NCI-H2227 (cell line): ENCODE results near the gene MINDY4B.

Experiments
- DNase-seq: peaks from one replicate; lab custom pipeline; 2025; ENCODE audit not compliant: unreplicated experiment; lab: John Stamatoyannopoulos, UW

MINDY4B gene

DNA sequence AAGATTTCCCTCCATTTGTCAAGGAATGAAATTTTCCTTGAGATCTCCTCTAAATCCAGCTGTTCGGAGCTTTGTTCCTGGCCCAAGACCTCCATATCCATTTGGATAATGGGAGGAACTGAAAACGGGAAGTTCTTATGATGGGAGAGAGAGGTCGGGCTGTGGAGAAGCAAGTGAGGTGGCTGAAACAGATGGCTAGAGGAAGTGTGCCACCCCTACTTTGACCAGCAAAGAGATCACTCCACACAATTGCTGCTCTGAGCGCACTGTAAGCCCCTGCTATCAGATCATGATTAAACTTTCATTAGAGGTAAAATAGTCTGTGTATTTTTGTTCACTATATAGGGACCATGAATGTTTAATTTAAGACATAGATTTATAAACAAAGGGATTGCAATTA lies at the start of gene MINDY4B:
TSS of gene MINDY4B (minus strand) at position 101 of the 400 bp plus-strand sequence. CDS start at position 101, 0 bp downstream.
- DNase-seq = no peak

DNA sequence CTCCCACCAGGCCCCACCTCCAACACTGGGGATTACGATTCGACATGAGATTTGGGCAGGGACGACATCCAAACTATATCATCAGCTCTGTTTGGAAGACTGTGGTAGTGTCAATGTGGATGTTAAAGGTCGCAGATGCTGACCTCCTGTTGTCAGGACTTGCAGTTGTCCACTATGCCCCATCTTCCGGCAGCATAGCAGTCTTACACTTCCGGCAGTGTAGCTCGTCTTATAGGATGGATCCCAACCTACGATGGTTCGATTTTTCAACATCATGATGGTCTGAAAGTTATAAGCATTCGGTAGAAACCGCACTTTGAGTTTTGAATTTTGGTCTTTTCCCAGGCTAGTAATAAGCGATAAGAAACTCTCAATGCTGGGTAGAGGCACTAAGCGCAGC lies 46.7 kb upstream of the MINDY4B start:
- no peak for DNase-seq

DNA sequence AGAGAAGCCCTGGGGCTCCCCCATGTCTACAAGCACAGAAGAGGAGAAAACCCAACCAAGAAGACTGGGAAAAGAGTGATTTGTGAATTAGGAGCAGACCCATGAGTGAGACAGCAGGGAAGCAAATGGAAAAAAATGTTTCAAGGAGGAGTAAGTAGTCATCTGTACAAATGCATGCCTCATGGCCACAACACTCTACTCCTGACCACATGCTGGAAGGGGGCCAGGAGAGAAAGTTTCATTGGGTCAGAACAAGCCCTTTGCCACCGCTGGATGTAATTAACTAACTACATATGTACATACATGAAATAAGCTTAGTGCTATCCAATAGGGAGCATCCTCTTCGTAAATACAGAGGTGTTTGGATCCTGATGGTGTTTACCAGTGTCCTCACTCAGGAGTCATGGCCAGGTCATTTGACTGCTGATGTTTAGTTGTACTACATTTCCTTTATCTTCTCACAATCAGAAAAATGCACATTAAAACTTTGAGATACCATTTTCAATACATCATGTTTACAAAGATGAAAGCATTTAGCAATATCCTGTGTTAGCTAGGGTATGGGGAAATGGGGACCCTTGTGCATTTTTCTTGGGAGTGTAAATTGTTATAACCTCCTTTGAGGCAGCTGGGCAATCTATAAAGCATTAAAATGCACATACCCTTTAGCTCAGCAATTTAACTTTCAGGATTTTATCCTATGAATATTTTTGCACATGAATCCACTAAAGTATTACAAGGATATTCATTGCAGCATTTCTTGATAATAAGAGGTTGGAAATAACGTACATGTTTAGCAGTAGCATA lies 40.2 kb upstream of the MINDY4B start:
- DNase-seq = no peak

DNA sequence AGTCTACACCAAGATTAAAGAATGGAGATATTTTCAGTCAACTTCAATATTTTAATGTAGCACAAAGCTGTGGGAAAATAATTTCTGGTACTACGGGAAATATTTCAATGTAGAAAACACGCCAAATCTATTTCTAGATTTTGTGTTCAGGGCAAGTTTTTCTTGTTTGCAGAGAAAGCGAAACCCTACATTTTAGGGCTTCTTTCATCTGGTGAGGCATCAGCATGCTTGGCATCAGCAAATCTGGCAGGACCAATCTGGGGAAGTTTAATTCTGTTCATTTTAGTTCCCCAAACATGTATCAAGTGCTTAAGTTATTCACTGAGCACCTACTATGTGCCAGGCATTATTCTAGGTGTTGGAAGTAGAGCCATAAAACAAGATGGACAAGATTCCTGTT lies 37.0 kb upstream of the MINDY4B start:
- no peak for DNase-seq

DNA sequence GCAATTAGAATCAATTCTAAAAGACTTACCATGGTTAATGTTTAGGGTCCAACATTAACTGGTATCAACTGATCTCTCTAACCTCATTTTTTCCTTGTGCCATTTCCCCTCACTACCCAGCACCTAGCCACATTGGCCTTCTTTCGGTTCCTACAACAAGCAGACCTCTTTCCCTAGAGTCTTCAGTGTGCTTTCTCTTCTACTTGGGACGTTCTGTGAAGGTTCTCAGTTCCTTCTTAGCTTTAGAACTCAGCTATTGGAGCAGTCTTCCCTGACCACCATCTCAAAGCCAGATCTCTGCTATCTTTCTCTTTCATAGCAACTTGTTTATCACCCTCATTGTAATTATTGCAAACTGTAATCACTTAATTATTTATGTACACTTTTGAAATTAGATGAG lies 31.5 kb upstream of the MINDY4B start:
- no peak for DNase-seq

DNA sequence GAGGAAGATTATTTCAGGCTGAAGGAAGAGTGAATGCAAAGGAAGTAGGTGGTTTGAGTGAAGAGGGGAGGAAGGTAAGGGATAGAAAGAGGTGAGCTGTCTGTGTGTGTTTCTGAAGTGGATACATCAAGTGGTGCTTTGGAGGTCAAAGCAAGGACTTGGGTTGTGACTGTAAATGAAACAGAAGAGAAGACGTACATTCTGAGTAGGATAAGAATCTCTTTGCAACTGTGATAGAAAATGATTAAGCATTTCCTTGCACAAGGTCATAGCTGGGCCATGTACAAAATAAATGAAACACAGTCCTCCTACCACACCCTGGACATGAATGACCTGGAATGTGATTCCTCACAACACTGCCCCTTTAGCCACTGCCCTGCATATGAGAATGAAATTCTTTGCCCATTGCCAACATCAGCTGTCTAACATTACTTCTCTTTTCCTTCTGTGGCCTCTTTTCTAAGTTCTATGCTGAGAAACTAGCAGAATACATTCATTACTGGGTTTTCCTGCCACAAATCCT lies 28.3 kb upstream of the MINDY4B start:
- DNase-seq = no peak

DNA sequence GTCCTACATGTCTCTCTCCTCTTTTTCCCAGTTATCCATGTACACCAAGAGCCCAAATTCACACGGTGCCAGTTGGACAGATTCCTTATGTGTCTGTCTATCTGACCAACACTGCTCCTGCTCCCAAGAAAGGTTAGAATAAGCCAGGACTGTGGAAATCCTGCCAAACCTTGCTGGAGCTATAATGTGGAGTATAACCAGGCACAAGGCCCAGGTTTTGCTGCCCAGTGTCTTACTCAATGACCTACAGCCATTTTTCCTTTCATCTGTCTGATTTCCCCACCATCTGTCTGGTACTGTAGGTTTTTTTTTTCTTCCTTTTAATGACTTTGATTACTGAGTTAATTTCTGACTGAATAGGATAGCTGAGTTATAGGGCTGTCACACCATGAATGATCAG lies 26.5 kb upstream of the MINDY4B start:
- no peak for DNase-seq

DNA sequence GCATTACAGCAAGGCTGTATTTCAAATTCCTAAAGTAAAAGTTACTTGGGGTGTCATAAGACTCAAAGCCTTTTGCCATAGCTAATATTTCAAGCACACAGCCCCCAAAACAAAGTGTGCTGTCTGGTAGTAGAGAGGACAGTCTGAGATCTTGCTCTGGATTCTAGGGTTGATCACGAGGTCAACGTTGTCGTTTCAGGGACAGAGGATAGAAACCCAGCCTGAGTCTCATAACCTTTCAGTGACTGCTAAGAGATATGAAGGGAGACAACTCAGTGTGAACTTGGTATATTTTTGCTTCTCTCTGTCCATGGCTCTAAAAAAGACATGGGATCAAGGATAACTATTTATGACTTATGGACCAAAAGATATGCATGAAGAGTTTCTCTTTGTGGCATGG lies 25.6 kb upstream of the MINDY4B start:
- no peak for DNase-seq

DNA sequence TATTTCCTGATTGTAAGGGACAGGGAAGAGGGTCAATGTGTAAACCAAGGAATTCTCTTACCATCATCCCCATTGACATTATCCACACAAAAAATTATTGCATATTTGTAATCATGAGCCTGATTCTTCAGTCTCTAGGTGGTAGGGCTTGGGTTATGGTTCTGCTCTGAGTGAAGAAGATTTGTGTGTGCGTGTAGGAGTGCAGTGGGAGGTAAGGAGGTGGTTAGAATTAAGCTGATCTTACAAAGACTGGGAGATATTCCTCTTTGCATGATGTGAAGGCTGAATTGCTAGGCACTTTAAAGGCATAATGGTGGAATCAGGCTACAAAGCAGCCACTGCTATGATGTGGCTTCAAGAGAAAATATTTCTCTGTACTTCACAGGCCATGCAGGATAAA lies 23.0 kb upstream of the MINDY4B start:
- no peak for DNase-seq

DNA sequence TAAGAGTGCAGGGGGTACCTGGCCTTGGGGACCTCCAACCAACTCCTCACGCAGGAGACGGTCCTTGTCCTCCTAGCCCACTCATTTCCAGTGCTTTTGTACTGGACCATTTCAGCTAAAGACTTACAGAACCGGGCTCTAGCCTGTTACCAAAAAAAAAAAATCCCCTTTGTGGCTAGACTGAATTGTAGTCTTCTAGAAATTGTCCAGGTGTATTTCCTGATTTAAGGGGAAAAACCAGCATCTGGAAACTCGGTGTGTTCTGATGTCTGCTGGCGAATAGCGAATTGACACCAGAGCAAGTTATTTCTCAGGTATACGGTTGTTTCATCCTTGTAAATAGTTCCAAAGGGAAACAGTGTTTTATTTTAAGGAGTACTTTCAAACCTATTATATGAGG lies 21.1 kb upstream of the MINDY4B start:
- DNase-seq = no peak

DNA sequence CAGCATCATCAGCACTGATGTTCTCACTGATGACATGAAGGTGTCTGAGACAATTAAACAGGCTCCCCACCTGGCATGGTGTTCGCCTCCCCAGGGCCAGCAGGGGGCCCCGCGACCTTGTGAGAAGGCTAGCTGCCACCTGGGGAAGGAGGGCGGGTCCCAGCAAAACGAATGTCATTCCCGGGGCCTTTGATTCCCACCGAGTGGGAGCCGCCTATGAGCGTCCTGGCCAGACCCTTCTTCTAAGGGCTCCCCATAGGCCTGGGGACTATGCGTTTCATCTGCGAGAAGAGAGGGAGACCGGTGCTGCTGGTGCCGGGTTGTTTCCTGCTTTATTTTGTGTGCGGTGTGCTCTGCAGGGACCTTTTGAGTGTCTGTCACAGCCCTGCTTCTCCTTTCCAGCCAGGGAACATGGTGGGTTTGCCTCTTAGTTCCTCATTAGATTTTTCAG lies 20.5 kb upstream of the MINDY4B start:
- DNase-seq = no peak

DNA sequence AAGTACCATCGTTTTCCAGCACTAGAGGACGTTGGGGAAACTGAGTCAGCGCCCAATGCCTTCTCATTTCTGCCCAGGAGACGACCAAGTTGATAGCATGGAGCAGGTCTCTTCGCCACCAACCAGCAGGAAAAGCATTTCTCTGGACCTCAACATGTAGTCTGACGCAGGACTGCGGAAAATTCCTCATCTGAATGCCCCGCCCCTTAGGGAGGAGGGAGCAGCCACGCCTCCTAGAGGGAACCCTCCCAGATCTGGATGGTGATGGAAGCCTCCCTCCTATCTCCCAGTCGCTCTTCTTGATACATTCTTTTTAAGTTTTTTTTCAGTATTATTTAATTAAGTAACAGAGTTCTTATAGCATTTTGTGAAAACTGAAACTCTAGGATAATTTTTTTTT lies 17.4 kb upstream of the MINDY4B start:
- no peak for DNase-seq

DNA sequence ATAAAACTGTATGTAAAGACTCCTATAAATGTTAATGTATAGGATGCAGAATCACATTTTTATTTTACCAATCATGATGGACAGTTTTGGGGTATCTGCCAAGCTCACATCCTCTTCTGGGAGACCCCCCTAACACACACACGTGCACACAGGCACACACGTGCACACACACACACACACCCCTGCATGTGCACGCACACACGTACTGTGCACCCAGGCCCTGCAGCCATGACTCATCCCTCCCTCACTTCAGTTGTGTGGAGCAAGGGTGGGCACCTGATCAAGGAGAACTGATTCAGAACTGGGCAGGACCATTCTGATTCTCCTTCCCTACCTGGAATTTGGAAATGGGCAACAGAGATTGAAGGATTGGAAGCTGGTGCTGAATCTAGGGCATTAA lies 16.0 kb upstream of the MINDY4B start:
- DNase-seq = no peak

DNA sequence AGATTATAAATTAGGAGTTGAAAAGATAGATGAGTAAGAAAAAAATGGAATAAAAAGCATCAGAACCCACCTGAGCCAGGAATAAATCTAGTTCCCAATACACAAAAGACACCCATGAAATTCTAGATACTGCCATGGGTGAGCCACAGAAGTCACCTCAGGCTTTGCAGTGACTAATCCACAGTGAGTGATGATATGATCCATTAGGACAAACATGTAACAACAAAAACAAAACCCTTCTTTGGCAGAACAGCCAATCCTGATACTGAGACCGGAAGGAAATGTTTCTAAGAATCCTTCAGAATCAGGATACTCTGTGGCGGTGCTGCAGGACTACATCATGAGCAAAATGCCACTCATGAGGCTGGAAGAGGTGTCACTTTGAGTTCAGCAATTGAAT lies 15.0 kb upstream of the MINDY4B start:
- no peak for DNase-seq

DNA sequence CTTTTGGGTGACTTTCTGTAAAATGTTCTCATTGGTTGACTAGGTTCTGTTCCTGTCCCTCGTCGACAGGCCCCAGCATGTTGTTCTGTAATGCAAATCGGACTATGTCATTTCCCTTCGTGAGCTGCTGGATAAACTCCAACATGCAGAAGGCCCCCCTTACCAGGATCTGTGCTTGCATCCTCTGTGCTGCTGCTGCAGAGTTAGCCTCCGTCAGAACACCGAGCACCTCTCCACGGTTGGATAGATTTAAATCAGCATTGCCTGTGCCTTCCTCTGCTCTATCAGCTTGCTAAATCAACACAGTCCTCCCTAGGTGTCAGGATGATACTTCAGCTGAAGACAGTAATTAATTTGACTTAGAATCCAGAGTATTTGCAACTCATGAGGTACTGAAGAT lies 12.7 kb upstream of the MINDY4B start:
- no peak for DNase-seq

DNA sequence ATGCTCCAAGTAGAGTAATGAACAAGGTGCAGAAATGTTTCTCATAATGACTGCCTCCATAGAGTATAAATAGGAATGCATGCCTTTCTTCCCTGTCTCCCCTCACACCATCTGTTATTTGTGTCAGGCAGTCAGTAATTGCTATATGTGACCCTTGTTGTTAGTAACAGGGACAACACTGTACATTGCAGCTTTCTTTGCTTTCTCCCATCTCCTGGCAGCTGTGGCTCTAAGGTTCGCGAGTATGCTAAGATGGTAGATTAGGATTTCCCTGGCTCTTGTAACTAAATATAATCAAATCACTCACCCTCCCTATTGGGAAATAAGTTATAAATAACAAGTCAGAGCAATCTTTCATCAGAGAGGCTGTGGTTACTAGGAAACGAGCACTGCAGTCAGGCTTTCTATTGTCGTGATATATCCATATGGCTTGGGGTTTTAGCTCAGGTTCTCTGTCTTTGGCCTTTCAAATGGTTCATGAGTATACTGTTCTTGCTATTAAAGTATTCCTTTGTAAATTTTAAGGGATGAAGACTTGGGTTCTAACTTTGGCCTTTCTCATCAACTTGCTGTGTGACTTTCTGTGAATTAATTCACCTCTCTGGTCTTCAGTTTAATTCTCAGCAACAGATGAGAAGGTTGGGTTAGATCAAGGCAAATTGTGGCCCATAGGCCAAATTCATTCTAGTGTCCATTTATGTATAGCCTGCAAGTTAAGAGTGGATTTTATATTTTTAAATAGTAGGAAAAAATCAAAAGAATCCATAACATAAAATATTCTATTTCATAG lies 8.1 kb upstream of the MINDY4B start:
- DNase-seq = peak; percentile 63

DNA sequence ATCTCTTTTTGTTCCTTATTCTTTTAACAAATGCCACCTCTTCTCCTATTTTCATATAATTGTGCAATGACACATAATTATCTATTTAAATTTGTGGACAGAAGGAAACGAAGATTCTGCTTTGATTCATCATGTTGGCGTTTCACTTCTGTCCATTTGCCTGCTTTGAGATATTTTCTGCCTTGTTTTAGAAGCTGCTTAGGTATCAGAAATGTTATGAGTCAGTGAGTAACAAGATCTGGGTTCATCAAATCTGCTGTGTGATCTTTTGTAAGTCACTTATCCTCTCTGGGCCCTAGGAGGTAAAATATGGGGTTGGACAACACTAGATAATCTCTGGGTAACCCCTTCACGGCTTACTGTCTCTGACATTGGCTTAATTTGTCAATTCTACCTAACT lies 7.3 kb upstream of the MINDY4B start:
- DNase-seq = no peak

DNA sequence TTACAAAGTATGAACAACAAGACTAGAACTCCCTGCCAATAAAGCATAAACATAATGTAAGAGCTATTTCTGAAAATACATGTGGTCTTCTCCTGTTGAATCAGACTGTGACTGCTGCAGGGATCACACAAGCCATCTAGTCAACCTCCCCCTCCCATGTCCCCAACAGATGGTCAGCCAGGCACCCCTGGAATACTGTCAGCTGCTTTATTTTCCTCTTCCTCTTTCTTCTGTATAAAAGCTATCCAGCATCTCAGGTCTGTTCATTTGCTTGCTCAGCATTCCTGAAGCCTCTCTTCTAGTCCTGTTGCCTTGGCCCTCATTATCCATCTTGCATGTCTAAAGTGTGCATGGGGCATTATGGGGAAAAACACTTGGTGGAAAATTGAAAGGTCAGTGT lies 6.5 kb upstream of the MINDY4B start:
- no peak for DNase-seq

DNA sequence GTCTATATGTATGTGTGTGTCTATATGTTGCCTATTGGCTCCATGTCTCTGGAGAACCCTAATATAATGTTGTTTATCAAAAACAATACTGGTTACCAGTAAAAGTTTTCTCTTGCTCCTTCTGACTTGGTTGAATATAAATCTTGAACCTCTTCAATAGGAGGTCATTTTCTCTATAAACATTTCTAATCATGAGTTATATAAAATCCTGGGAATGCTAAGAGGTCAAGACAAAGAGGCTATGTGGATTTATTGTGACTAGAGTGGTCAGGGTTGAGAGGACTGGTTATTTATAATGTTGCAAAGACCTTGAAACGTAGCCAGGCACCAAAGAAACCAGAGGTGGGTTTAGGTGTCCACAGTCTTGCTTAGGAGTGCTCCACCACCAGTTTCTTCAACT lies 1.2 kb upstream of the MINDY4B start:
- no peak for DNase-seq

DNA sequence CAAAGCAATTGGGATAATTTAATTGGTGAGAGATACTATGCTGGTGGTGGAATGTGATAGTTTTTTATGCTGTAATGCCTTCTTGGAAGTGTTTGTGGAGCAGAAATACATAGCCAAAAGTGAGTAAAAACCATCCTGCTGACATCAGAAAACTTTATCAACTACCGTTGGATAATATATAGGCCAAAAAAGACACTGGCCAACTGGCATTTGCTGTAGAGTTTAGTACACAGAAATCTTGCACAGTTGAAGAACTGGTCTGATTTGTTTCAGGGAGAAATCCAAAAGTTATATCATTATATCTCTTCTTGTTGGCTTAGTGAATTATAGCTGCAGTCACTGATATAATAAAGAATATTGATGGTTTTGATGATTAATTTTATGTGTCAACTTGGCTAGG lies 507 bp upstream of the MINDY4B start:
- no peak for DNase-seq

DNA sequence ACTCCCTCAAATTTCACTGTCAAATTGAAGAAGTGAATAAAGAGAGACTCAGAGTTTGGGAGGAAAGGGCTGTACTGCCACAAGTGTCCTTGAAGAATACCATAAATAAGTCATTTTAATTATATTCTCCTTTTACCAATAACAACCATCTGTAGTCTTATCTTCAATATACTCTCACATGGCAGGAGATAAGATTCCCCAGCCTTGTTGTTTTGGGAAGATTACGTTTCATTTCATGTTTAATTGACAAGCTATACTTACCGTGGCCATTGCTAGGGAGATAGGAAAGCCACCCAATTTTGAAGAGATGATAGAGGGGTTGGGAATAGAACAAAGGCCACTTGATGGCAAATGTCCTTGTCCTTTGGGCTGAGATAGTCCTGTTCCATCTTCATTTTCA lies 2.3 kb downstream of the MINDY4B start:
- no peak for DNase-seq

DNA sequence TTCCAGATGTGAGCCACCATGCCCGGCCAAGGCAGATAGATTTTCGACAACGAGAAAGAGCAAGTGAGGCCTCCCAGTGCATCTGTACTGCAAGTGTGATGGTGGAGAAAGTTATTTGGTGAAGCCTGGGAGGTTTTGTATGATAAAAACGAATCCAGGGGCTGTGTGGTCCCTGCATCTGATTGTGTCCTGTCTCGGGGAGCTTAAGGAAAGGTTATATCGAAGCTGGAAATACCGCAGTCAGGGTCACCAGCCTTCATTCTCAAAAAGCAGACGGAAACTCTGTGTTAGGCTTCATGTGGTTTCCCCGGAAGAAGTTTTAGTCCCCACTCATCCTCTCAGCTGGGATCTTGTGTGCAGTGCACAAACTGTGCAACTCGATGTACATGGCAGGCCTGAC lies 3.4 kb downstream of the MINDY4B start:
- DNase-seq = no peak
